ENCODE results near the gene STX3. TPM values are rescaled to one million over a fixed set of nuclear protein-coding genes. Genes with fewer than 3 reads are reported as not detected.

Gene STX3
- total and polyA plus RNA-seq, 8 donors = 14.5 to 267 (median 61.1) TPM

DNA sequence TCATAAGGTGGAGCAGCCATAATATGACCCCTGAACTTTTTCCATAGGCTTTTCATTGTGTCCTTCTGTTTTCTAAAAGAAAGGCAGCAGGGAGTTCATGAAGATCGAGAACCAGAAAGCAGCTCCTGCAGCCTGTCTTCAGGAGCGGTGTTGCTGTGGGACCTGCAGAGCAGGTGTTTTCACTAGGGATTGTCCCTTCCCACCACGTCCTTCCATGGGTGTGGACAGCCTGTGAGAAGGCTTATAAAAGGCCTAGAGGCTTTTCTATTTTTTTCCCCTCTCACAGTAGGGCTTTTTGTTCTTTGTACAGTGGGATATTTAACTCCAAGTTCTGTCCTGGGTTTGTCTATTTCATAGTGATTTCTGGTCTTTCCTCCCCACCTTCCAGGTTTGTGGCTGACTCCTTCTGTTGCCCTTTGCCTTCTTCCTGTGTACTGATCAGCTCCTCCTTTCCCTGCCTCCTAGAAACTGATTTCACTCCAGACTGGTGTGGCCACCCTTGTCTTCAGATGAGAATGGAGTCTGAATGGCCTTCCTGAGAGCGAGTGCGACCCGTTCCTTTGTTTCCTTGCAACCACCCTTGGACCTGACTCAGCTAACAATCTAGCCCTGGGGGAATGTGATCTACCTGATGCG is 45.3 kb downstream of the STX3 start:
- Histone ChIP-seq H3K9me3 (no peaks in the 10 kb centered on the region), H3K36me3 (peaks cover 34 to 80% (median 75%) of the 10 kb centered on the region in 4 donors), H3K4me1 (peaks cover 0 to 15% (median 5%) of the 10 kb centered on the region in 4 donors), H3K27ac (peak overlapping the region in 3 of 5 donors; percentile 4 to 16 (median 7)), H3K27me3 (no peaks in the 10 kb centered on the region), H3K4me3 (no peak overlapping the region)
- TF ChIP-seq POLR2A (IDR thresholded peaks at IDR 0.05) (no peak), EP300 (IDR thresholded peaks at IDR 0.05) (no peak), POLR2AphosphoS5 (IDR thresholded peaks at IDR 0.05) (no peak)
- TF ChIP-seq, protein P1, sequence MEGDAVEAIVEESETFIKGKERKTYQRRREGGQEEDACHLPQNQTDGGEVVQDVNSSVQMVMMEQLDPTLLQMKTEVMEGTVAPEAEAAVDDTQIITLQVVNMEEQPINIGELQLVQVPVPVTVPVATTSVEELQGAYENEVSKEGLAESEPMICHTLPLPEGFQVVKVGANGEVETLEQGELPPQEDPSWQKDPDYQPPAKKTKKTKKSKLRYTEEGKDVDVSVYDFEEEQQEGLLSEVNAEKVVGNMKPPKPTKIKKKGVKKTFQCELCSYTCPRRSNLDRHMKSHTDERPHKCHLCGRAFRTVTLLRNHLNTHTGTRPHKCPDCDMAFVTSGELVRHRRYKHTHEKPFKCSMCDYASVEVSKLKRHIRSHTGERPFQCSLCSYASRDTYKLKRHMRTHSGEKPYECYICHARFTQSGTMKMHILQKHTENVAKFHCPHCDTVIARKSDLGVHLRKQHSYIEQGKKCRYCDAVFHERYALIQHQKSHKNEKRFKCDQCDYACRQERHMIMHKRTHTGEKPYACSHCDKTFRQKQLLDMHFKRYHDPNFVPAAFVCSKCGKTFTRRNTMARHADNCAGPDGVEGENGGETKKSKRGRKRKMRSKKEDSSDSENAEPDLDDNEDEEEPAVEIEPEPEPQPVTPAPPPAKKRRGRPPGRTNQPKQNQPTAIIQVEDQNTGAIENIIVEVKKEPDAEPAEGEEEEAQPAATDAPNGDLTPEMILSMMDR (IDR thresholded peaks at IDR 0.05) = no peak
- WGBS, 5 donors = 55 to 70% (median 61%) methylated on average over 7 of the region's 7 CpGs
- intact Hi-C loops (cut with DNase I; ENCODE audit: low total_unique reads) = loop anchor here (5.0 kb wide), 1 partner anchor 43 kb away; the partner anchor contains the start of gene STX3
- peak in 1 of 2 donors; percentile 22 for DNase-seq

DNA sequence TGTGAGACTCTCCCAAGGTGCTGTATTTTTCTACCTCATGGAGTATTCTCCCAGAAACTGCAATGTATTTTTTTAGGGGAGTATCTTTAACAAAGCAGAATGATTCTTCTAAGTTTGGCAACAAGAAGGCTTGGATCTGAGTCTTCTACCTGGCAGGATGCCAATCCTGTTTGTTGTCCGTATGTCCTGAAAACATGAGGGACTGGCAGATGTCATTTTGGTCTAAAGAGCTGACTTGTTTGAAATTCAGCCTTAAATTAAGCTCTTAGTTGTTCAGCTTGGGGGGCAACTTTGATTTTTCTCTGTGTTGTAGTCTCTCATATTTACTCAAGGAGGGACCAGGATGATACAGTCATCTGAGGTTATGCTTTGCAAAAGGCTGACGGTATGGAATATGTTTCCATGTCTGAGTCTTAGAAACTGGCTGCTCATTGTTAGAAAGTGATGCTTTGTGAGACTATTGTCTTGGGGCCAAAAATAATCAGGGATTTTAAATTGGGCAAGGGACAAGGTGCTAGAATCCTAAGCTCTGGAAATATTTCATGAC is 46.1 kb downstream of the STX3 start:
- H3K4me3 ChIP-seq = no peak overlapping the region
- no peaks in the 10 kb centered on the region for H3K9me3 ChIP-seq
- intact Hi-C loops (cut with DNase I; ENCODE audit: low total_unique reads) = loop anchor here (5.0 kb wide), 1 partner anchor 44 kb away; the partner anchor contains the start of gene STX3
- H3K27ac ChIP-seq = peak overlapping the region in 3 of 5 donors; percentile 4 to 16 (median 7)
- DNase-seq = no peak
- H3K27me3 ChIP-seq = no peaks in the 10 kb centered on the region
- 32 to 54% (median 41%) methylated on average over 2 of the region's 2 CpGs for WGBS, 5 donors
- H3K4me1 ChIP-seq = peaks cover 0 to 15% (median 5%) of the 10 kb centered on the region in 4 donors
- H3K36me3 ChIP-seq = peaks cover 34 to 80% (median 75%) of the 10 kb centered on the region in 4 donors
- TF ChIP-seq POLR2A (IDR thresholded peaks at IDR 0.05) (no peak), POLR2AphosphoS5 (IDR thresholded peaks at IDR 0.05) (no peak), EP300 (IDR thresholded peaks at IDR 0.05) (no peak)
- TF ChIP-seq, protein P1 (IDR thresholded peaks at IDR 0.05) = no peak

DNA sequence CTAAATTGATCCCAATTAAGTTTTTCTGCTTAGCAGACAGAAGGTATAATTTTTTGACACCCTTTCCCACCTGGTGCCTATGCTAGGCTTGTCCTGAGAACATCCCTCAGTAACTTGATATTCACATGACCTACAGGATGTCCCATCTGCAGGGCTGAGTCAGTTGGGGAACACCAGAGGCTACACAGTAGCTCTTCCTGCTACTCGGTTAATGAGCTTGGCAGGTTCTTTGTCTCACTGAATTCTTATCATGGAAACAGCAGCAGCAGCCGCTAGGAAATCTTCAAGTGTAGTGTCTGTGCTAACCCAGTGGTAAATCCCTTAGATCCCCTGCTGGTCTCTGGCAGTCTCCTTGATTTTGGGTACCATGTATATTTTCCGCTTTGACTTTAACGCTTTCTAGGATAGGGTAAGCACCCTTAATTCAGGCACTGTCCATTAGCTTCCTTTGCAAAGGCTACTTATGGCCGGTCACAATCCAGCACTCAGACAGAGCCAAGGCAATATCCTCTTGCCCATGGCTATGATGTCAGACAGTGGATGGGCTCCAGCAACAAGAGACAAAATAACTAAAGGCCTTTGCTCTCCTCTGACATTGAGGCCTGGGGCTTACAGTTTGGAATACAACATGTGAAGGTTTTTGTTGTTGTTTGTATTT is 46.9 kb downstream of the STX3 start:
- no peaks in the 10 kb centered on the region for H3K27me3 ChIP-seq
- H3K4me1 ChIP-seq = peaks cover 0 to 15% (median 5%) of the 10 kb centered on the region in 4 donors
- intact Hi-C loops (cut with DNase I; ENCODE audit: low total_unique reads) = loop anchor here (5.0 kb wide), 1 partner anchor 45 kb away; the partner anchor contains the start of gene STX3
- no peaks in the 10 kb centered on the region for H3K9me3 ChIP-seq
- WGBS, 5 donors = 47 to 58% (median 51%) methylated on average over 5 of the region's 5 CpGs
- TF ChIP-seq POLR2AphosphoS5 (IDR thresholded peaks at IDR 0.05) (no peak), POLR2A (IDR thresholded peaks at IDR 0.05) (no peak), EP300 (IDR thresholded peaks at IDR 0.05) (no peak)
- TF ChIP-seq, protein P1 (IDR thresholded peaks at IDR 0.05) = no peak
- no peak for DNase-seq
- peak overlapping the region in 3 of 5 donors; percentile 5 to 51 (median 13) for H3K27ac ChIP-seq
- H3K4me3 ChIP-seq = no peak overlapping the region
- peaks cover 38 to 80% (median 75%) of the 10 kb centered on the region in 4 donors for H3K36me3 ChIP-seq

DNA sequence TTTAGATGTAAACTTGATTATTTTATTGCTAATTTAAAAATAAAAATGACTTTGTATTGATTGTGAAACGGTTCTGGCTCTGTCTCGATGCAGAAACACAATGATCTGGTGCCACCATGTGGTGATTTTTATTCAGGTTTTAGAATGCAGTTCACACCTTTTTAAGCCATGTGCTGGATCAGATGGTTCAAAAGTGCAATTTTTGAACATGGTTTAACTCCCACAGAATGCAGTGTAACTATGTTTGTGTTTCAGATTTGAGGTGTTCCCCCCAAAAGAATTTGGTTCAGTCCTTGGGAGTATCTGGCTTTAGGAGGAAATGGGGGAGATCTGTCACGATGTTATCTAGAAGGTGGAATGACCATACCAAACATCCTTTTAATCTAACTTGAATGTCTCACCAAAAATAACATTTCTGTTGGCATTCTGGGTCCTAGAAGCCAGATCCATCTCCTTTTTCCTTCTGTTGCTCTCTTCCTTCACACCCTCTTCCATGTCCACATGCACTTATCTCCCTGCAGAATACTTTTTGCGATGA is 47.5 kb downstream of the STX3 start:
- TF ChIP-seq, protein P1 (IDR thresholded peaks at IDR 0.05) = peak in 4 of 7 experiments; percentile 52 to 71 (median 55)
- no peak for TF ChIP-seq POLR2A (IDR thresholded peaks at IDR 0.05)
- peak in 1 of 3 donors; percentile 15 for TF ChIP-seq POLR2AphosphoS5 (IDR thresholded peaks at IDR 0.05)
- no peak for TF ChIP-seq EP300 (IDR thresholded peaks at IDR 0.05)
- whole genome bisulfite sequencing, 5 donors = 33 to 50% (median 49%) methylated on average over 4 of the region's 4 CpGs
- Histone ChIP-seq H3K27me3 (no peaks in the 10 kb centered on the region), H3K27ac (peak overlapping the region in 1 of 5 donors; percentile 5), H3K9me3 (no peaks in the 10 kb centered on the region), H3K4me3 (no peak overlapping the region), H3K36me3 (peaks cover 32 to 80% (median 75%) of the 10 kb centered on the region in 4 donors), H3K4me1 (peaks cover 0 to 15% (median 5%) of the 10 kb centered on the region in 4 donors)
- intact Hi-C loops (cut with DNase I; ENCODE audit: low total_unique reads) = loop anchor here (5.0 kb wide), 1 partner anchor 45 kb away; the partner anchor contains the start of gene STX3
- DNase-seq = peak in 1 of 2 donors; percentile 87

Data from stomach (tissue), 9 donors.